ENCODE results near the gene CD58. TPM values are rescaled to one million over a fixed set of nuclear protein-coding genes. Genes with fewer than 3 reads are reported as not detected.

CD58 gene
- total RNA-seq, 1 experiment from 2014 or later: 11.0 TPM

DNA sequence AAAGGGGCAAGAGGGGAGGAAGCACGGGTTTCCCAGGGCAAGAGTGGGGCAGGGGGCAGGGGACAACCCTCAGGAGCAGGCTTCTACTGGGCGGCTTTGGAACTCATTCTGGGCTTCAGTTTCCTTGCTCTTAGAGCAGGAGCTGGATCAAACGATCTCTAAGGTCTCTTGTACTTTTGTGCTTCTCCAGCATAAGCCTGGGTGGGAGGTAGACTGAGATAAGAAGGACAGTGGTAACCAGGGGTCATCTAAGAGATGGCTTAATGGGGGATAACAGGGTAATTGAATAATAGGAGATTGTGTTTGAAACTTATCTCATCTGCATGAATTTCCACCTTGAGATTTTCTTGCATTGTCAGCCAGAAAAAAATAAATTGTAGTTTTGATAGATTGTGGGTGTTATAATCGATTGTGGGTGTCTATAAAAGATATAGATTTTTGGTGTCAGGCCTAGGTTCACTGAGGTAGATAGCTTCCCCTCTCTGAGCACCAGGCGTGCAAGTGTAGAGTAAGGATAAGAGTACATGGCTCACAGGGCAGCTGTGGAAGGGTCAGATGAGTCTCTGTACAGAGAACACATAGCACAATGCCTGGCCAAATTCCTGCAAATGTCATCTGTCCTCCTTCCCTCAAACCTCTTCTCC, 68.0 kb downstream of the CD58 start:
- Mint-ChIP-seq H3K4me1 (ENCODE audit: insufficient read depth, unreplicated experiment) (peaks cover 10% of the 10 kb centered on the region), H3K9me3 (ENCODE audit: unreplicated experiment) (no peaks in the 10 kb centered on the region), H3K4me3 (ENCODE audit: unreplicated experiment) (no peak overlapping the region), H3K27ac (ENCODE audit: low read depth, unreplicated experiment) (peak overlapping the region; percentile 52), H3K36me3 (ENCODE audit: insufficient read depth, unreplicated experiment) (no peaks in the 10 kb centered on the region), H3K27me3 (ENCODE audit: insufficient read depth, unreplicated experiment) (no peaks in the 10 kb centered on the region)
- BruUV-seq (replicated peaks): no TSS peak
- TF ChIP-seq CTCF (IDR thresholded peaks at IDR 0.05; ENCODE audit: unreplicated experiment): no peak
- DNase-seq (ENCODE audit: unreplicated experiment): no peak
- intact Hi-C loops (cut with micrococcal nuclease): no loop called here
- ChIA-PET POLR2A (no interaction called here), CTCF (interaction anchor here (0.6 to 13.7 kb wide), 4 partner anchors 13 to 362 kb away, joined by 3 to 222 read pairs (median 10); no protein-coding TSS in a partner anchor)

- no peaks in the 10 kb centered on the region for H3K27me3 Mint-ChIP-seq (ENCODE audit: insufficient read depth, unreplicated experiment)
- ChIA-PET CTCF (interaction anchor here (0.6 to 13.7 kb wide), 4 partner anchors 9 to 591 kb away, joined by 3 to 222 read pairs (median 10); no protein-coding TSS in a partner anchor), POLR2A (interaction anchor here (0.9 kb wide), 1 partner anchor 125 kb away, joined by 3 read pairs; no protein-coding TSS in a partner anchor)
- H3K27ac Mint-ChIP-seq (ENCODE audit: low read depth, unreplicated experiment): peak overlapping the region; percentile 52
- intact Hi-C loops (cut with micrococcal nuclease): no loop called here
- H3K9me3 Mint-ChIP-seq (ENCODE audit: unreplicated experiment): no peaks in the 10 kb centered on the region
- no peak overlapping the region for H3K4me3 Mint-ChIP-seq (ENCODE audit: unreplicated experiment)
- BruUV-seq (replicated peaks): no TSS peak
- H3K36me3 Mint-ChIP-seq (ENCODE audit: insufficient read depth, unreplicated experiment): no peaks in the 10 kb centered on the region
- no peak for DNase-seq (ENCODE audit: unreplicated experiment)
- H3K4me1 Mint-ChIP-seq (ENCODE audit: insufficient read depth, unreplicated experiment): peaks cover 10% of the 10 kb centered on the region
- no peak for TF ChIP-seq CTCF (IDR thresholded peaks at IDR 0.05; ENCODE audit: unreplicated experiment)
Observed at GRCh38 chr1:116501870-116502244, 69.0 kb downstream of the CD58 start.

- Mint-ChIP-seq H3K36me3 (ENCODE audit: insufficient read depth, unreplicated experiment) (no peaks in the 10 kb centered on the region), H3K4me1 (ENCODE audit: insufficient read depth, unreplicated experiment) (peaks cover 15% of the 10 kb centered on the region), H3K9me3 (ENCODE audit: unreplicated experiment) (no peaks in the 10 kb centered on the region), H3K27ac (ENCODE audit: low read depth, unreplicated experiment) (peak overlapping the region; percentile 43), H3K27me3 (ENCODE audit: insufficient read depth, unreplicated experiment) (no peaks in the 10 kb centered on the region), H3K4me3 (ENCODE audit: unreplicated experiment) (no peak overlapping the region)
- ChIA-PET POLR2A (interaction anchor here (0.9 kb wide), 1 partner anchor 125 kb away, joined by 3 read pairs; no protein-coding TSS in a partner anchor), CTCF (interaction anchor here (0.6 to 13.7 kb wide), 8 partner anchors 9 to 592 kb away, joined by 3 to 222 read pairs (median 4); no protein-coding TSS in a partner anchor)
- BruUV-seq (replicated peaks): no TSS peak
- intact Hi-C loops (cut with micrococcal nuclease): no loop called here
- no peak for TF ChIP-seq CTCF (IDR thresholded peaks at IDR 0.05; ENCODE audit: unreplicated experiment)
- no peak for DNase-seq (ENCODE audit: unreplicated experiment)
Observed at GRCh38 chr1:116501125-116501869, 69.5 kb downstream of the CD58 start.

Data from MCF 10A (cell line).